ENCODE measurements around the gene PDK4.
"Not testable (repeated sequence)": the region's sequence is repeated elsewhere in the genome, so short reads cannot be mapped to it uniquely, and the experiment has no call there.

The PDK4 gene

GRCh38 chr7:95596198-95597063 lies at the start of gene PDK4:
PDK4 (minus strand) TSS chr7:95596516; CDS start chr7:95596293, 223 bp downstream.
- DNase-seq: no peak

- DNase-seq: no peak
These were observed 45.9 kb upstream of the PDK4 start for GRCh38 chr7:95642173-95642572.

GRCh38 chr7:95636140-95636940 lies 40.0 kb upstream of the PDK4 start:
- DNase-seq: no peak

GRCh38 chr7:95632609-95633008 lies 36.3 kb upstream of the PDK4 start:
- no peak for DNase-seq

GRCh38 chr7:95631527-95631926 lies 35.2 kb upstream of the PDK4 start:
- DNase-seq: no peak

GRCh38 chr7:95630702-95631458 lies 34.6 kb upstream of the PDK4 start:
- DNase-seq: no peak

GRCh38 chr7:95628831-95629439 lies 32.6 kb upstream of the PDK4 start:
- DNase-seq: no peak

- no peak for DNase-seq
These were observed 27.5 kb upstream of the PDK4 start for GRCh38 chr7:95623788-95624187.

- DNase-seq: no peak
These were observed 26.5 kb upstream of the PDK4 start for GRCh38 chr7:95622859-95623258.

GRCh38 chr7:95622001-95622549 lies 25.8 kb upstream of the PDK4 start:
- no peak for DNase-seq

- DNase-seq: no peak
These were observed 25.1 kb upstream of the PDK4 start for GRCh38 chr7:95621404-95621803.

GRCh38 chr7:95620631-95621030 lies 24.3 kb upstream of the PDK4 start:
- DNase-seq: no peak

GRCh38 chr7:95619921-95620320 lies 23.6 kb upstream of the PDK4 start:
- no peak for DNase-seq

GRCh38 chr7:95619517-95619916 lies 23.2 kb upstream of the PDK4 start:
- DNase-seq: no peak

GRCh38 chr7:95614442-95614940 lies 18.2 kb upstream of the PDK4 start:
- no peak for DNase-seq

GRCh38 chr7:95611224-95611623 lies 14.9 kb upstream of the PDK4 start:
- DNase-seq: no peak

- no peak for DNase-seq
These were observed 13.1 kb upstream of the PDK4 start for GRCh38 chr7:95609277-95609971.

GRCh38 chr7:95608359-95609173 lies 12.2 kb upstream of the PDK4 start:
- peak; percentile 27 for DNase-seq

- no peak for DNase-seq
These were observed 11.2 kb upstream of the PDK4 start for GRCh38 chr7:95607561-95607960.

- no peak for DNase-seq
These were observed 9.0 kb upstream of the PDK4 start for GRCh38 chr7:95605275-95605674.

GRCh38 chr7:95604811-95605210 lies 8.5 kb upstream of the PDK4 start:
- DNase-seq: not testable (repeated sequence)
